OCI-LY1 (cell line): Measurements from ENCODE around the gene ANKRD55.

ENCODE experiments used
- H2AFZ ChIP-seq: fragments of 200-600 bp; sonication (generic), shearing (Covaris generic); 2 replicates; pipeline ENCODE4 v1.6.0; 2014; ENCODE audit warnings: antibody characterized with exemption, mild to moderate bottlenecking, low read length
- H3F3A ChIP-seq: fragments of 200-600 bp; sonication (generic), shearing (Covaris generic); 2 replicates; pipeline ENCODE4 v1.6.0; 2014; ENCODE audit warnings: mild to moderate bottlenecking, antibody characterized with exemption, low read length, moderate library complexity; ENCODE audit not compliant: insufficient read depth
- H3K27ac ChIP-seq: fragments of 200-600 bp; sonication (generic); 2 replicates; pipeline ENCODE4 v1.5.1; 2014; ENCODE audit warnings: low read length, mixed run types, mild to moderate bottlenecking, low read depth; ENCODE audit not compliant: poor library complexity, severe bottlenecking
- H3K27me3 ChIP-seq: fragments of 200-600 bp; sonication (generic); 2 replicates; pipeline ENCODE4 v1.6.0; 2014; ENCODE audit warnings: antibody characterized with exemption, mild to moderate bottlenecking, low read length, moderate library complexity; ENCODE audit not compliant: insufficient read depth
- H3K36me3 ChIP-seq: fragments of 200-600 bp; sonication (generic); 2 replicates; pipeline ENCODE4 v1.6.1; 2014; ENCODE audit warnings: mild to moderate bottlenecking, antibody characterized with exemption, low read length, moderate library complexity, mixed read lengths; ENCODE audit not compliant: insufficient read depth
- H3K4me1 ChIP-seq: fragments of 200-600 bp; sonication (generic); 2 replicates; pipeline ENCODE4 v1.5.1; 2014; ENCODE audit warnings: mild to moderate bottlenecking, low read length, moderate library complexity; ENCODE audit not compliant: insufficient read depth, severe bottlenecking
- H3K4me2 ChIP-seq: fragments of 200-600 bp; sonication (generic), shearing (Covaris generic); 2 replicates; pipeline ENCODE4 v1.6.1; 2014; ENCODE audit warnings: low read length
- H3K4me3 ChIP-seq: fragments of 200-600 bp; sonication (generic); 2 replicates; pipeline ENCODE4 v1.5.1; 2014; ENCODE audit warnings: low read length, low read depth, mild to moderate bottlenecking, mixed read lengths; ENCODE audit not compliant: poor library complexity, severe bottlenecking
- H3K79me2 ChIP-seq: fragments of 200-600 bp; shearing (Covaris generic); 2 replicates; pipeline ENCODE4 v1.6.1; 2016; ENCODE audit warnings: mixed run types, low read length, mixed read lengths; ENCODE audit not compliant: insufficient read depth
- H3K9ac ChIP-seq: fragments of 200-600 bp; sonication (generic), shearing (Covaris generic); 2 replicates; pipeline ENCODE4 v1.6.1; 2014; ENCODE audit warnings: mild to moderate bottlenecking, low read length, mixed read lengths
- H3K9me2 ChIP-seq: fragments of 200-600 bp; sonication (generic), shearing (Covaris generic); 2 replicates; pipeline ENCODE4 v1.6.1; 2014; ENCODE audit warnings: low read depth, mild to moderate bottlenecking, low read length, mixed read lengths
- H3K9me3 ChIP-seq: fragments of 200-600 bp; shearing (Covaris generic); 2 replicates; pipeline ENCODE4 v1.6.1; 2014; ENCODE audit warnings: low read length, mixed read lengths
- H4K20me1 ChIP-seq: fragments of 200-600 bp; sonication (generic), shearing (Covaris generic); 2 replicates; pipeline ENCODE4 v1.6.0; 2016; ENCODE audit warnings: mild to moderate bottlenecking, low read length; ENCODE audit not compliant: insufficient read depth
- CTCF ChIP-seq: fragments of 200-600 bp; sonication (generic), shearing (Covaris generic); IDR thresholded peaks from 2 replicates; pipeline ENCODE4 v1.5.1; 2017; ENCODE audit warnings: mild to moderate bottlenecking, antibody characterized with exemption, low read length, moderate library complexity, mixed read lengths
- EZH2 ChIP-seq: fragments of 200-600 bp; sonication (generic), shearing (Covaris generic); IDR thresholded peaks from 2 replicates; pipeline ENCODE4 v1.8.0; 2017; ENCODE audit warnings: borderline replicate concordance, mixed run types, mild to moderate bottlenecking, antibody characterized with exemption, low read length, moderate library complexity, mixed read lengths

ANKRD55 gene

GRCh38 chr5:56078278-56079156 is 154.6 kb downstream of the ANKRD55 start:
- no peaks in the 10 kb centered on the region for H3K36me3 ChIP-seq
- H4K20me1 ChIP-seq, result no peaks in the 10 kb centered on the region
- H3K9me3 ChIP-seq, result no peaks in the 10 kb centered on the region
- no peak overlapping the region for H3K4me2 ChIP-seq
- no peak overlapping the region for H3K27ac ChIP-seq
- H3K27me3 ChIP-seq, result no peaks in the 10 kb centered on the region
- no peaks in the 10 kb centered on the region for H3F3A ChIP-seq
- H3K9ac ChIP-seq, result no peak overlapping the region
- no peaks in the 10 kb centered on the region for H3K79me2 ChIP-seq
- H3K4me3 ChIP-seq, result no peak overlapping the region
- H2AFZ ChIP-seq, result no peak overlapping the region
- H3K9me2 ChIP-seq, result no peaks in the 10 kb centered on the region
- TF ChIP-seq CTCF (no peak), EZH2 (no peak)
- H3K4me1 ChIP-seq, result no peaks in the 10 kb centered on the region

- TF ChIP-seq EZH2 (no peak), CTCF (no peak)
- Histone ChIP-seq H3K79me2 (no peaks in the 10 kb centered on the region), H3K27me3 (no peaks in the 10 kb centered on the region), H3K4me3 (no peak overlapping the region), H3K9ac (no peak overlapping the region), H3K27ac (no peak overlapping the region), H3K4me1 (no peaks in the 10 kb centered on the region), H2AFZ (no peak overlapping the region), H3K9me3 (no peaks in the 10 kb centered on the region), H3K36me3 (no peaks in the 10 kb centered on the region), H3K9me2 (no peaks in the 10 kb centered on the region), H3F3A (no peaks in the 10 kb centered on the region), H4K20me1 (no peaks in the 10 kb centered on the region), H3K4me2 (no peak overlapping the region)
These were observed 155.3 kb downstream of the ANKRD55 start for GRCh38 chr5:56077796-56078233.

- Histone ChIP-seq H3K27me3 (no peaks in the 10 kb centered on the region), H3K9me2 (no peaks in the 10 kb centered on the region), H3K36me3 (no peaks in the 10 kb centered on the region), H3K9me3 (no peaks in the 10 kb centered on the region), H3K9ac (no peak overlapping the region), H2AFZ (no peak overlapping the region), H3K4me3 (no peak overlapping the region), H3K4me2 (no peak overlapping the region), H4K20me1 (no peaks in the 10 kb centered on the region), H3F3A (no peaks in the 10 kb centered on the region), H3K4me1 (no peaks in the 10 kb centered on the region), H3K27ac (no peak overlapping the region), H3K79me2 (no peaks in the 10 kb centered on the region)
- TF ChIP-seq EZH2 (no peak), CTCF (no peak)
These were observed 156.6 kb downstream of the ANKRD55 start for GRCh38 chr5:56076486-56076885.
